ENCODE measurements around the gene GBP4. TPM values are rescaled to one million over a fixed set of nuclear protein-coding genes. Genes with fewer than 3 reads are reported as not detected.
"Not testable (repeated sequence)": the region's sequence is repeated elsewhere in the genome, so short reads cannot be mapped to it uniquely, and the experiment has no call there.

The GBP4 gene
- 6.6 TPM for total RNA-seq

GRCh38 chr1:89198491-89199072 lies at the start of gene GBP4:
GBP4 (minus strand) TSS chr1:89198942; CDS start chr1:89198834, 108 bp downstream.
- H3K4me1 ChIP-seq: no peaks in the 10 kb centered on the region
- peak in 1 of 2 donors; percentile 65 for DNase-seq (ENCODE audit: low spot score in 2 of 2)
- intact Hi-C loops (cut with DNase I): no loop called here
- H3K27ac ChIP-seq: peak within 1 kb of the TSS; percentile 42 to 59
- peak within 1 kb of the TSS; percentile 46 to 64 for H3K4me3 ChIP-seq
- H3K9me3 ChIP-seq: no peaks in the 10 kb centered on the region
- no peaks in the 10 kb centered on the region for H3K36me3 ChIP-seq
- no peaks in the 10 kb centered on the region for H3K27me3 ChIP-seq
- TF ChIP-seq, protein P1, sequence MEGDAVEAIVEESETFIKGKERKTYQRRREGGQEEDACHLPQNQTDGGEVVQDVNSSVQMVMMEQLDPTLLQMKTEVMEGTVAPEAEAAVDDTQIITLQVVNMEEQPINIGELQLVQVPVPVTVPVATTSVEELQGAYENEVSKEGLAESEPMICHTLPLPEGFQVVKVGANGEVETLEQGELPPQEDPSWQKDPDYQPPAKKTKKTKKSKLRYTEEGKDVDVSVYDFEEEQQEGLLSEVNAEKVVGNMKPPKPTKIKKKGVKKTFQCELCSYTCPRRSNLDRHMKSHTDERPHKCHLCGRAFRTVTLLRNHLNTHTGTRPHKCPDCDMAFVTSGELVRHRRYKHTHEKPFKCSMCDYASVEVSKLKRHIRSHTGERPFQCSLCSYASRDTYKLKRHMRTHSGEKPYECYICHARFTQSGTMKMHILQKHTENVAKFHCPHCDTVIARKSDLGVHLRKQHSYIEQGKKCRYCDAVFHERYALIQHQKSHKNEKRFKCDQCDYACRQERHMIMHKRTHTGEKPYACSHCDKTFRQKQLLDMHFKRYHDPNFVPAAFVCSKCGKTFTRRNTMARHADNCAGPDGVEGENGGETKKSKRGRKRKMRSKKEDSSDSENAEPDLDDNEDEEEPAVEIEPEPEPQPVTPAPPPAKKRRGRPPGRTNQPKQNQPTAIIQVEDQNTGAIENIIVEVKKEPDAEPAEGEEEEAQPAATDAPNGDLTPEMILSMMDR (IDR thresholded peaks at IDR 0.05): no peak

DNA sequence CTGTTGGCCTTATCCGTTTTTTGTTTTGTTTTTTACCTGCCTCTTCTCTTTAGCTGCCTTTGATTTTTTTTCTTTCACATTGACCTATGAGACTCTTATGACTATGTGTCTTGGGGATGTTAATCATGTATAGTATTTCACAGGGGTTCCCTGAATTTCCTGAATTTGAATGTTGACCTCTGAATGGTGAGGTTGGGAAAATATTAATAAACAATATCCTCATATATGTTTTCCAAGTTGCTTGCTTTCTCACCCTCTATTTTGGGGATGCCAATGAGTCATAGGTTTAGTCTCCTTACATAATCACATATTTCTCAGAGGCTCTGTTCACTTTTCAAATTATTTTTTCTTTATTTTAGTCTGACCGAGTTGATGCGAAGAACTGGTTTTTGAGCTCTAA lies 44.3 kb upstream of the GBP4 start:
- no peak for DNase-seq (ENCODE audit: low spot score in 2 of 2)
- H3K27me3 ChIP-seq: no peaks in the 10 kb centered on the region
- H3K4me3 ChIP-seq: no peak overlapping the region
- H3K4me1 ChIP-seq: no peaks in the 10 kb centered on the region
- TF ChIP-seq, protein P1 (IDR thresholded peaks at IDR 0.05): no peak
- H3K36me3 ChIP-seq: no peaks in the 10 kb centered on the region
- intact Hi-C loops (cut with DNase I): no loop called here
- H3K27ac ChIP-seq: no peak overlapping the region
- H3K9me3 ChIP-seq: no peaks in the 10 kb centered on the region

DNA sequence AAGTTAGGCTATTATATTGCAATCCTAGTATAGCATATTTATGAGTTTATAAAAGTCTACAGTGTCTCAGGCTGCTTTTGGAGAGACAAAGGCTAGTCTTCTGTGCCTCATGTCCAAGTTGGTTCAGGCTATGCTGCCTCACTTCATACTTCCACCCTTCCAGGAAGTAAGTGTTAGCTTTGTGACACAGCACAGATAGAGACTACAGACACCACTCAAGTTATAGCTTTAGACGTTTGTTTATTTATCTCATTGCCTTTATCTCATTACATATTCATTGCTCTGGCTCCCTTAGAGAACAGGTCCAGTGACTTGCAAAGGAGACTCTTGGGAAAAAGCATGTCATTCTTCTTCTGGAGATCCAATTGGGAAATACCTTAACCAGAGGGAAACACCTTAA lies 22.6 kb upstream of the GBP4 start:
- Histone ChIP-seq H3K9me3 (no peaks in the 10 kb centered on the region), H3K4me3 (no peak overlapping the region), H3K27me3 (no peaks in the 10 kb centered on the region), H3K36me3 (no peaks in the 10 kb centered on the region), H3K27ac (no peak overlapping the region), H3K4me1 (no peaks in the 10 kb centered on the region)
- intact Hi-C loops (cut with DNase I): no loop called here
- TF ChIP-seq, protein P1 (IDR thresholded peaks at IDR 0.05): no peak
- DNase-seq (ENCODE audit: low spot score in 2 of 2): no peak

DNA sequence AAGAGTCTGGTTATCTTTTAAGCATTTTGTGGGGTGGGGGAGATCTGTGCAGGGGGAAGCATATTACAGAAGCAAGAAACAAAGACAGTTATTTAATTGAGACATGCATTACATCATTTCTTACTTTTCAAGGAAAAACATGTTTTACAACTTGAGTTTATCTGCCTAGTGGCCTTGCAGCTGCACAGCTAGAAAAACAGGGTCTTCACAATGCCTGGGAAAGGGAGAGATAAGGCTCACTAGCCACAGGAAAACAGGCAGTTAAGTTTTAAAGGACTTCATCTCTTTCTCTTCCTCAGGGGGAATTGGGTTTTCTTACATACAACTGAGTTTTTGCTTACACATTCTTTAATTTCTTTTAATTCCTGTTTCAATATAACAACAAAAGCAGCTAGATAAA lies 21.1 kb upstream of the GBP4 start:
- H3K36me3 ChIP-seq; H3K4me1 ChIP-seq; H3K27ac ChIP-seq; H3K4me3 ChIP-seq; H3K27me3 ChIP-seq; DNase-seq (ENCODE audit: low spot score in 2 of 2); H3K9me3 ChIP-seq; intact Hi-C loops (cut with DNase I): not testable (repeated sequence)

DNA sequence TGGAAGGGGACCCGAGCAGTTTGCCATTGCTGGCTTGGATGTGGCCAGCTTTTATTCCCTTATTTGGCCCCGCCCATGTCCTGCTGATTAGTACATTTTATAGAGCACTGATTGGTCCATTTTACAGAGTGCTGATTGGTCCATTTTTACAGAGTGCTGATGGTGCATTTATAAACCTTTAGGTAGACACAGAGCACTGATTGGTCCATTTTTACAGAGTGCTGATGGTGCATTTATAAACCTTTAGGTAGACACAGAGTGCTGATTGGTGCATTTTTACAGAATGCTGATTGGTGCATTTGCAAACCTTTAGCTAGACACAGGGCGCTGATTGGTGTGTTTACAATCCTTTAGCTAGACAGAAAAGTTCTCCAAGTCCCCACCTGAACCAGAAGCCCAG lies 20.2 kb upstream of the GBP4 start:
- DNase-seq (ENCODE audit: low spot score in 2 of 2); H3K4me3 ChIP-seq; H3K27ac ChIP-seq; H3K9me3 ChIP-seq; H3K4me1 ChIP-seq; intact Hi-C loops (cut with DNase I); H3K27me3 ChIP-seq; H3K36me3 ChIP-seq: not testable (repeated sequence)

GRCh38 chr1:89213347-89213746 lies 14.6 kb upstream of the GBP4 start:
- intact Hi-C loops (cut with DNase I): no loop called here
- H3K4me1 ChIP-seq: no peaks in the 10 kb centered on the region
- no peaks in the 10 kb centered on the region for H3K27me3 ChIP-seq
- DNase-seq (ENCODE audit: low spot score in 2 of 2): no peak
- H3K4me3 ChIP-seq: no peak overlapping the region
- no peak overlapping the region for H3K27ac ChIP-seq
- H3K9me3 ChIP-seq: no peaks in the 10 kb centered on the region
- TF ChIP-seq, protein P1 (IDR thresholded peaks at IDR 0.05): no peak
- no peaks in the 10 kb centered on the region for H3K36me3 ChIP-seq
